Activated naive CD4-positive, alpha-beta T cell (primary cell): ENCODE results near the gene NRF1.

Source experiments
- DNase-seq, 4 experiments: peaks; one replicate each; lab custom pipeline; 2025; lab: John Stamatoyannopoulos, UW

Gene NRF1

GRCh38 chr7:129686063-129686462 lies 74.5 kb downstream of the NRF1 start:
- no peak for DNase-seq

GRCh38 chr7:129688503-129689222 lies 77.1 kb downstream of the NRF1 start:
- no peak for DNase-seq

GRCh38 chr7:129689995-129690581 lies 78.6 kb downstream of the NRF1 start:
- DNase-seq = no peak

- no peak for DNase-seq
Observed at GRCh38 chr7:129690701-129691100, 79.2 kb downstream of the NRF1 start.

- no peak for DNase-seq
Observed at GRCh38 chr7:129698516-129699418, 87.2 kb downstream of the NRF1 start.

- DNase-seq = no peak
Observed at GRCh38 chr7:129702316-129702715, 90.8 kb downstream of the NRF1 start.

- no peak for DNase-seq
Observed at GRCh38 chr7:129702761-129703338, 91.3 kb downstream of the NRF1 start.

- DNase-seq = no peak
Observed at GRCh38 chr7:129703751-129704150, 92.2 kb downstream of the NRF1 start.

GRCh38 chr7:129707910-129708499 lies 96.5 kb downstream of the NRF1 start:
- DNase-seq = no peak

GRCh38 chr7:129713544-129713943 lies 102.0 kb downstream of the NRF1 start:
- no peak for DNase-seq

- no peak for DNase-seq
Observed at GRCh38 chr7:129714514-129715063, 103.1 kb downstream of the NRF1 start.

- no peak for DNase-seq
Observed at GRCh38 chr7:129719980-129720732, 108.6 kb downstream of the NRF1 start.

- no peak for DNase-seq
Observed at GRCh38 chr7:129721068-129721467, 109.5 kb downstream of the NRF1 start.

GRCh38 chr7:129723679-129724078 lies 112.2 kb downstream of the NRF1 start:
- no peak for DNase-seq

- DNase-seq = no peak
Observed at GRCh38 chr7:129724796-129725195, 113.3 kb downstream of the NRF1 start.

GRCh38 chr7:129728875-129729467 lies 117.5 kb downstream of the NRF1 start:
- no peak for DNase-seq

- DNase-seq = no peak
Observed at GRCh38 chr7:129729511-129729910, 118.0 kb downstream of the NRF1 start.

GRCh38 chr7:129730159-129730558 lies 118.6 kb downstream of the NRF1 start:
- no peak for DNase-seq

GRCh38 chr7:129734400-129734799 lies 122.9 kb downstream of the NRF1 start:
- DNase-seq = no peak

- DNase-seq = no peak
Observed at GRCh38 chr7:129739427-129739826, 127.9 kb downstream of the NRF1 start.
